HG03108 (cell line): ENCODE measurements around the gene DLX6.
"Not testable (repeated sequence)": the region's sequence is repeated elsewhere in the genome, so short reads cannot be mapped to it uniquely, and the experiment has no call there.

Source experiments
- ATAC-seq: cut with Tn5 transposase; IDR thresholded peaks from one replicate; pipeline ENCODE4 v1.9.1; 2021; ENCODE audit warnings: moderate library complexity; ENCODE audit not compliant: unreplicated experiment

The DLX6 gene

GRCh38 chr7:97021747-97022490, 16.6 kb downstream of the DLX6 start:
- ATAC-seq, result no peak

- no peak for ATAC-seq
Observed at GRCh38 chr7:97022491-97023306, 17.3 kb downstream of the DLX6 start.

- ATAC-seq, result no peak
Observed at GRCh38 chr7:97024209-97025129, 19.1 kb downstream of the DLX6 start, which contains the start of gene DLX5. Gene DLX5, minus strand, starts transcription at chr7:97024831. Its CDS starts 208 bp downstream, at chr7:97024623.

- no peak for ATAC-seq
Observed at GRCh38 chr7:97025130-97025499, 19.8 kb downstream of the DLX6 start.

- no peak for ATAC-seq
Observed at GRCh38 chr7:97025983-97026714, 20.8 kb downstream of the DLX6 start.

GRCh38 chr7:97026715-97027426, 21.5 kb downstream of the DLX6 start:
- no peak for ATAC-seq

GRCh38 chr7:97027427-97028234, 22.3 kb downstream of the DLX6 start:
- peak; percentile 63 for ATAC-seq

- ATAC-seq, result not testable (repeated sequence)
Observed at GRCh38 chr7:97034213-97034852, 29.0 kb downstream of the DLX6 start.

- no peak for ATAC-seq
Observed at GRCh38 chr7:97039374-97040065, 34.2 kb downstream of the DLX6 start.

- no peak for ATAC-seq
Observed at GRCh38 chr7:97043281-97043680, 37.9 kb downstream of the DLX6 start.
